Muscle layer of colon (tissue), 2 donors: ENCODE data around the gene GABRB1.

ENCODE experiments used
- H3K27ac ChIP-seq: one replicate; pipeline ENCODE4 v1.7.0; 2013; ENCODE audit warnings: low read depth, mild to moderate bottlenecking, low read length, moderate library complexity
- H3K27me3 ChIP-seq, 2 donors: one replicate each; pipeline ENCODE4 v1.7.0; 2013; ENCODE audit warnings: low read length in 2 of 2, mild to moderate bottlenecking in 2 of 2; ENCODE audit not compliant: insufficient read depth in 2 of 2, control insufficient read depth in 1 of 2
- H3K36me3 ChIP-seq: one replicate; pipeline ENCODE4 v1.7.0; 2013; ENCODE audit warnings: mild to moderate bottlenecking, low read length; ENCODE audit not compliant: insufficient read depth
- H3K4me1 ChIP-seq: one replicate; pipeline ENCODE4 v1.7.0; 2013; ENCODE audit warnings: mild to moderate bottlenecking, low read length; ENCODE audit not compliant: insufficient read depth
- H3K4me3 ChIP-seq, 2 donors: one replicate each; pipeline ENCODE4 v1.7.0; 2013; ENCODE audit warnings: low read length in 2 of 2, low read depth in 1 of 2, mild to moderate bottlenecking in 1 of 2, moderate library complexity in 1 of 2
- H3K9ac ChIP-seq: one replicate; pipeline ENCODE4 v1.7.0; 2013; ENCODE audit warnings: low read length
- H3K9me3 ChIP-seq: one replicate; pipeline ENCODE4 v1.7.0; 2013; ENCODE audit warnings: mild to moderate bottlenecking, low read length
- donor health status: abdominal sarcoma.
- donor health status: Adenocarcinoma of cecum.

Gene GABRB1

GRCh38 chr4:47049347-47049746 is 18.0 kb downstream of the GABRB1 start:
- H3K4me1 ChIP-seq = no peaks in the 10 kb centered on the region
- no peak overlapping the region for H3K9ac ChIP-seq
- no peaks in the 10 kb centered on the region for H3K27me3 ChIP-seq
- H3K4me3 ChIP-seq = no peak overlapping the region
- H3K9me3 ChIP-seq = no peaks in the 10 kb centered on the region
- H3K36me3 ChIP-seq = no peaks in the 10 kb centered on the region
- no peak overlapping the region for H3K27ac ChIP-seq

GRCh38 chr4:47050761-47051725 is 19.7 kb downstream of the GABRB1 start:
- no peaks in the 10 kb centered on the region for H3K27me3 ChIP-seq
- no peak overlapping the region for H3K9ac ChIP-seq
- H3K4me3 ChIP-seq = no peak overlapping the region
- H3K36me3 ChIP-seq = no peaks in the 10 kb centered on the region
- no peaks in the 10 kb centered on the region for H3K9me3 ChIP-seq
- no peaks in the 10 kb centered on the region for H3K4me1 ChIP-seq
- no peak overlapping the region for H3K27ac ChIP-seq

GRCh38 chr4:47053485-47053884 is 22.1 kb downstream of the GABRB1 start:
- Histone ChIP-seq H3K27me3 (no peaks in the 10 kb centered on the region), H3K27ac (no peak overlapping the region), H3K9ac (no peak overlapping the region), H3K9me3 (no peaks in the 10 kb centered on the region), H3K36me3 (no peaks in the 10 kb centered on the region), H3K4me1 (no peaks in the 10 kb centered on the region), H3K4me3 (no peak overlapping the region)

GRCh38 chr4:47054130-47054529 is 22.8 kb downstream of the GABRB1 start:
- no peaks in the 10 kb centered on the region for H3K27me3 ChIP-seq
- no peaks in the 10 kb centered on the region for H3K4me1 ChIP-seq
- no peaks in the 10 kb centered on the region for H3K9me3 ChIP-seq
- H3K36me3 ChIP-seq = no peaks in the 10 kb centered on the region
- no peak overlapping the region for H3K9ac ChIP-seq
- H3K27ac ChIP-seq = no peak overlapping the region
- no peak overlapping the region for H3K4me3 ChIP-seq

GRCh38 chr4:47057991-47058390 is 26.6 kb downstream of the GABRB1 start:
- Histone ChIP-seq H3K4me3 (no peak overlapping the region), H3K9ac (no peak overlapping the region), H3K27ac (no peak overlapping the region), H3K9me3 (no peaks in the 10 kb centered on the region), H3K27me3 (no peaks in the 10 kb centered on the region), H3K36me3 (no peaks in the 10 kb centered on the region), H3K4me1 (no peaks in the 10 kb centered on the region)

- Histone ChIP-seq H3K36me3 (no peaks in the 10 kb centered on the region), H3K4me1 (no peaks in the 10 kb centered on the region), H3K27me3 (no peaks in the 10 kb centered on the region), H3K9ac (no peak overlapping the region), H3K27ac (no peak overlapping the region), H3K9me3 (no peaks in the 10 kb centered on the region), H3K4me3 (no peak overlapping the region)
These were observed 29.2 kb downstream of the GABRB1 start for GRCh38 chr4:47060561-47060960.

- H3K36me3 ChIP-seq = no peaks in the 10 kb centered on the region
- H3K9ac ChIP-seq = no peak overlapping the region
- no peaks in the 10 kb centered on the region for H3K27me3 ChIP-seq
- no peaks in the 10 kb centered on the region for H3K9me3 ChIP-seq
- H3K4me3 ChIP-seq = no peak overlapping the region
- H3K4me1 ChIP-seq = no peaks in the 10 kb centered on the region
- H3K27ac ChIP-seq = no peak overlapping the region
These were observed 30.1 kb downstream of the GABRB1 start for GRCh38 chr4:47061435-47061834.

GRCh38 chr4:47065051-47065481 is 33.7 kb downstream of the GABRB1 start:
- Histone ChIP-seq H3K27ac (no peak overlapping the region), H3K4me1 (no peaks in the 10 kb centered on the region), H3K9me3 (no peaks in the 10 kb centered on the region), H3K4me3 (no peak overlapping the region), H3K27me3 (no peaks in the 10 kb centered on the region), H3K36me3 (no peaks in the 10 kb centered on the region), H3K9ac (no peak overlapping the region)

GRCh38 chr4:47068986-47069385 is 37.6 kb downstream of the GABRB1 start:
- H3K27me3 ChIP-seq = no peaks in the 10 kb centered on the region
- H3K4me1 ChIP-seq = no peaks in the 10 kb centered on the region
- no peaks in the 10 kb centered on the region for H3K9me3 ChIP-seq
- no peaks in the 10 kb centered on the region for H3K36me3 ChIP-seq
- no peak overlapping the region for H3K4me3 ChIP-seq
- H3K9ac ChIP-seq = no peak overlapping the region
- H3K27ac ChIP-seq = no peak overlapping the region

GRCh38 chr4:47071901-47072341 is 40.6 kb downstream of the GABRB1 start:
- Histone ChIP-seq H3K27ac (no peak overlapping the region), H3K27me3 (no peaks in the 10 kb centered on the region), H3K36me3 (no peaks in the 10 kb centered on the region), H3K4me1 (no peaks in the 10 kb centered on the region), H3K4me3 (no peak overlapping the region), H3K9ac (no peak overlapping the region), H3K9me3 (no peaks in the 10 kb centered on the region)

- Histone ChIP-seq H3K4me1 (no peaks in the 10 kb centered on the region), H3K27ac (no peak overlapping the region)
These were observed 42.3 kb downstream of the GABRB1 start for GRCh38 chr4:47073647-47074046.

GRCh38 chr4:47074816-47075215 is 43.4 kb downstream of the GABRB1 start:
- Histone ChIP-seq H3K27ac (no peak overlapping the region), H3K4me1 (no peaks in the 10 kb centered on the region), H3K27me3 (no peaks in the 10 kb centered on the region), H3K4me3 (no peak overlapping the region), H3K36me3 (no peaks in the 10 kb centered on the region), H3K9ac (no peak overlapping the region), H3K9me3 (no peaks in the 10 kb centered on the region)

More at GRCh38 chr4:47073647-47074046, 42.3 kb downstream of the GABRB1 start:
- Histone ChIP-seq H3K9me3 (no peaks in the 10 kb centered on the region), H3K9ac (no peak overlapping the region), H3K4me3 (no peak overlapping the region), H3K36me3 (no peaks in the 10 kb centered on the region), H3K27me3 (no peaks in the 10 kb centered on the region)
